Measurements from ENCODE around the gene FRAT1. TPM values are rescaled to one million over a fixed set of nuclear protein-coding genes. Genes with fewer than 3 reads are reported as not detected.
"Not testable (repeated sequence)": the region's sequence is repeated elsewhere in the genome, so short reads cannot be mapped to it uniquely, and the experiment has no call there.

The FRAT1 gene, protein sequence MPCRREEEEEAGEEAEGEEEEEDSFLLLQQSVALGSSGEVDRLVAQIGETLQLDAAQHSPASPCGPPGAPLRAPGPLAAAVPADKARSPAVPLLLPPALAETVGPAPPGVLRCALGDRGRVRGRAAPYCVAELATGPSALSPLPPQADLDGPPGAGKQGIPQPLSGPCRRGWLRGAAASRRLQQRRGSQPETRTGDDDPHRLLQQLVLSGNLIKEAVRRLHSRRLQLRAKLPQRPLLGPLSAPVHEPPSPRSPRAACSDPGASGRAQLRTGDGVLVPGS
- 5.4 TPM for total RNA-seq
- long read RNA-seq, transcript FRAT1-201 (1 exons, 2,649 nt), result major isoform, 17 of 17 reads
- long read RNA-seq, partial matches to known transcripts, result 0 of 17 reads
- long read RNA-seq, other reads (novel, unspliced or antisense), result 0 of 17 reads

DNA sequence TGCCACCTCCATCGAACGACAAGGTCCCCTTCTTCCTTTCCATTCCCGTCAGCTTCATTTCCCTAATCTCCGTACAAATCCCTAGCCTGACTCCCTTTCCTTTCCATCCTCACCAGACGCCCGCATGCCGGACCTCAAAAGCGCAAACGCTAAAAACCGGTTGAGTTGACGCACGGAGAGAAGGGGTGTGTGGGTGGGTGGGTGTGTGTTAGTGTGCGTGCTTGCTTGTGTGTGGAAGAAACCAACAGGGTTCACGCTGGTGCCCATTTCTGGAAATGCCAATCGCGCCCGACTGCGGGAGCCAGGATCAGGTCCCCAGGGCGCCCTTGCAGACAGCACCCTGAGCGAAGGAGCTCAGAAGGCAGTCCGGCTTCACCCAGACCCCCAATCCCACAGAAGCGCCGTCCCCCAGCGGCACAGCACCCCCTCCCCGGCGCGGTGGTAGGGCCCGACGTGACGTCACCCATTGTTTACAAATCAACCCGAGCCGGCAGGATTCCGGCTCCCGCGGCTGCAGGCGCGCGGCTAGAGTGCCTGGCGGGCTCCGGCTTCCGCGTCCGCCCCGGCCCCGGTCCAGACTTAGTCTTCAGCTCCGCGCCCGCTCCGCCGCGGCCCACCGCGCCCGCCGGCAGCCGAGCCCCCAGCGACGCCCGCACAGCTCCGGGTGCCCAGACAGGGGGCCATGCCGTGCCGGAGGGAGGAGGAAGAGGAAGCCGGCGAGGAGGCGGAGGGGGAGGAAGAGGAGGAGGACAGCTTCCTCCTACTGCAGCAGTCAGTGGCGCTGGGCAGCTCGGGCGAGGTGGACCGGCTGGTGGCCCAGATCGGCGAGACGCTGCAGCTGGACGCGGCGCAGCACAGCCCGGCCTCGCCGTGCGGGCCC is at the start of gene FRAT1:
TSS of gene FRAT1 (plus strand) at position 500 of the 880 bp plus-strand sequence. CDS start at position 683, 183 bp downstream.
- ATAC-seq, result peak; percentile 87
- intact Hi-C loops (cut with DNase I), result loop anchor here (2.0 kb wide), 1 partner anchor 14 kb away; no protein-coding TSS in a partner anchor
- DNase-seq (ENCODE audit: missing footprints), result peak; percentile 97

GRCh38 chr10:97270523-97271154 is 48.4 kb upstream of the FRAT1 start:
- no peak for DNase-seq (ENCODE audit: missing footprints)
- intact Hi-C loops (cut with DNase I), result no loop called here
- ATAC-seq, result no peak

DNA sequence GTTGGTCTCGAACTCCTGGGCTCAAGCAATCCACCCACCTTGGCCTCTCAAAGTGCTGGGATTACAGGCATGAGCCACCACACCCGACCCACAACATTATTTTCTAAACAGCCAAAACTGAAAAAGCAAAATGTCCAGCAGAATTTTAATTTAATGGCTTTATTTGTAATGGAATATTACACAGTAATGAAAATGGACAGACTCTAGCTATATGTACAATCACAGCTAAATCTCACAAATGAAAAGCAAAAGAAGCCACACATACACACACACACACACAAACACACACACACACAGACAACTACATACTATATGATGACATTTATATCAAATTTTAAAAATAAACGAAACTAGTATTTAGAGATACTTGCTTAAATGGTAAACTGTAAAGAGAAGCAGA is 45.4 kb upstream of the FRAT1 start:
- intact Hi-C loops (cut with DNase I), result no loop called here
- DNase-seq (ENCODE audit: missing footprints) (no peak), ATAC-seq (no peak)

GRCh38 chr10:97274828-97275227 is 44.2 kb upstream of the FRAT1 start:
- DNase-seq (ENCODE audit: missing footprints) (no peak), ATAC-seq (no peak)
- intact Hi-C loops (cut with DNase I), result no loop called here

- ATAC-seq (no peak), DNase-seq (ENCODE audit: missing footprints) (no peak)
- intact Hi-C loops (cut with DNase I), result no loop called here
Measured at GRCh38 chr10:97277551-97277950, 41.5 kb upstream of the FRAT1 start.

GRCh38 chr10:97278491-97278989 is 40.5 kb upstream of the FRAT1 start:
- DNase-seq (ENCODE audit: missing footprints) (no peak), ATAC-seq (peak; percentile 88)
- intact Hi-C loops (cut with DNase I), result loop anchor here (2.0 kb wide), 1 partner anchor 54 kb away; no protein-coding TSS in a partner anchor

DNA sequence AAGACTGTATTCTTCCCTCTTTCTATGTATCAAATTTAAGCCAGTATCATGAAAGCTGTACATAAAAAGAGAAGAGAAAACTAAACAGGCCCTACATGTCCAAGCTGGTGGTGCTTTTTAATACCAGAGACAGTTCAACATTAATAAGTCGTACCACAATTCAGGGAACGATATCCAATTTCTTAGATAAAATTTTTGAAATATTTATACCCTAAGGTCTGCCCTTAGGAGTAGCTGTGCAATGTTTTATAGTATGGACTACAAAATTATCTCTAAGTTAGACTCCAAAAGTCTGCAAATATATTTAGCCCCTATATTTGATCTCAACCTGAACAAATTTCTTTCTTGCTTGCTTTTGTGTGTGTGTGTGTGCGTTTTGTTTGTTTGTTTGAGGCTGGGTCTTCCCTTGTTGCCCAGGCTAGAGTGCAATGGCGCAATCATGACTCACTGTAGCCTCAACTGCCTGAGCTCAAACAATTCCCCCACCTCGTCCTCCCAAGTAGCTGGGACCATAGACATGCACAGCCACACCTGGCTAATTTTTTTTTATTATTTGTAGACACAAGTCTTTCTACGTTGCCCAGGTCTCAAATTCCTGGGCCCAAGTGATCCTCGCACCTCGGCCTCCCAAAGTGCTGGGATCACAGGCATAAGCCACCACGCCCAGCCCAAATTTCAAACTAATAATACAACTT is 39.8 kb upstream of the FRAT1 start:
- DNase-seq (ENCODE audit: missing footprints) (no peak), ATAC-seq (no peak)
- intact Hi-C loops (cut with DNase I), result loop anchor here (2.0 kb wide), 1 partner anchor 54 kb away; no protein-coding TSS in a partner anchor

- intact Hi-C loops (cut with DNase I), result loop anchor here (5.0 kb wide), 1 partner anchor 77 kb away; no protein-coding TSS in a partner anchor
- DNase-seq (ENCODE audit: missing footprints), result no peak
- no peak for ATAC-seq
Measured at GRCh38 chr10:97280783-97281182, 38.3 kb upstream of the FRAT1 start.

GRCh38 chr10:97290076-97290475 is 29.0 kb upstream of the FRAT1 start:
- intact Hi-C loops (cut with DNase I), result loop anchor here (5.0 kb wide), 1 partner anchor 47 kb away; no protein-coding TSS in a partner anchor
- not testable (repeated sequence) for DNase-seq (ENCODE audit: missing footprints); ATAC-seq

DNA sequence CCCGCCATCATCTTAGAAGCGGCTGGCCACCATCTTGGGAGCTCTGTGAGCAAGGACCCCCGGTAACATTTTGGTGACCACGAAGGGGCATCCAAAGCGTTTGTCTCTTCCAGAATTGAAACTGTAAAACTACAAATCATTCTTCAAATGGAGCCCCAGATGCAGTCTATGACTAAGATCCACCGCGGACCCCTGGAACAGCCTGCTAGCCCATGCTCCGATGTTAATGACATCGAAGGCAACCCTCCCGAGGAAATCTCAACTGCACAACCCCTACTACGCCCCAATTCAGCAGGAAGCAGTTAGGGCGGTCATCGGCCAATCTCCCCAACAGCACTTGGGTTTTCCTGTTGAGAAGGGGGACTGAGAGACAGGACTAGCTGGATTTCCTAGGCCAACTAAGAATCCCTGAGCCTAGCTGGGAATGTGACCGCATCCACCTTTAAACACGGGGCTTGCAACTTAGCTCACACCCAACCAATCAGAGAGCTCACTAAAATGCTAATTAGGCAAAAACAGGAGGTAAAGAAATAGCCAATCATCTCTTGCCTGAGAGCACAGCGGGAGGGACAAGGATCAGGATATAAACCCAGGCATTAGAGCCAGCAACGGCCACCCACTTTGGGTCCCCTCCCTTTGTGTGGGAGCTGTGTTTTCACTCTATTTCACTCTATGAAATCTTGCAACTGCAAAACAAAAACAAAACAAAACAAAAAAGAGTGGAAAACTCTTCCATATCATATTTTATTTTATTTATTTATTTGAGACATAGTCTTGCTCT is 28.3 kb upstream of the FRAT1 start:
- not testable (repeated sequence) for ATAC-seq; DNase-seq (ENCODE audit: missing footprints)
- intact Hi-C loops (cut with DNase I), result loop anchor here (5.0 kb wide), 1 partner anchor 47 kb away; no protein-coding TSS in a partner anchor

- ATAC-seq, result peak; percentile 2
- DNase-seq (ENCODE audit: missing footprints), result no peak
- intact Hi-C loops (cut with DNase I), result loop anchor here (5.0 kb wide), 1 partner anchor 46 kb away; no protein-coding TSS in a partner anchor
Measured at GRCh38 chr10:97291357-97292096, 27.5 kb upstream of the FRAT1 start.

- intact Hi-C loops (cut with DNase I), result loop anchor here (5.0 kb wide), 1 partner anchor 45 kb away; no protein-coding TSS in a partner anchor
- peak; percentile 96 for DNase-seq (ENCODE audit: missing footprints)
- ATAC-seq, result peak; percentile 99
Measured at GRCh38 chr10:97292097-97292861, 26.8 kb upstream of the FRAT1 start, which contains the start of gene ARHGAP19. Gene ARHGAP19, minus strand, starts transcription at chr10:97292637. Its CDS starts 10 bp downstream, at chr10:97292627.

DNA sequence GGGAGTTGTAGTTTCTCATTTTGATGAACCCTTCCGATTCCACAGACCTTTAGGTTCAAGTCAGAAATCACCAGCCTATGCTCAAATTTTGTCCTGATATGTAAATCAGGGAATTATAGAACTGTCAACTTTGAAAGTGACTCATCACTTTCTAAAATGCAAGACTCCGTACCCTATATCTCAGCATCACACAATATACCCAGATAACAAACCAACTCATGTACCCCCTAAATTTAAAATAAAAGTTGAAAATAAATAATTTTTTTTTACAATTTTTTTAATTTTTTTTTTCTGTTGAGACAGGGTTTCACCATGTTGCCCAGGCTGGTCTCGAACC is 26.2 kb upstream of the FRAT1 start:
- no peak for ATAC-seq
- intact Hi-C loops (cut with DNase I), result loop anchor here (5.0 kb wide), 1 partner anchor 44 kb away; no protein-coding TSS in a partner anchor
- no peak for DNase-seq (ENCODE audit: missing footprints)

GRCh38 chr10:97297556-97298222 is 21.4 kb upstream of the FRAT1 start:
- intact Hi-C loops (cut with DNase I), result no loop called here
- ATAC-seq (no peak), DNase-seq (ENCODE audit: missing footprints) (no peak)

GRCh38 chr10:97298223-97298571 is 20.9 kb upstream of the FRAT1 start:
- intact Hi-C loops (cut with DNase I), result no loop called here
- no peak for ATAC-seq
- no peak for DNase-seq (ENCODE audit: missing footprints)
